H9 (cell line): Measurements from ENCODE around the gene SRC. TPM values are rescaled to one million over a fixed set of nuclear protein-coding genes. Genes with fewer than 3 reads are reported as not detected.

ENCODE experiments used
- DNase-seq: peaks from one replicate; pipeline ENCODE4 v3.0.0-alpha.2; 2017
- H2AFZ ChIP-seq: one replicate; pipeline ENCODE4 v1.6.1; 2013; ENCODE audit warnings: mild to moderate bottlenecking, low read length, control low read depth, moderate library complexity
- H2AK5ac ChIP-seq: 2 replicates; pipeline ENCODE4 v1.6.1; 2013; ENCODE audit warnings: low read length, control low read depth, mixed read lengths; ENCODE audit not compliant: insufficient read length
- H2BK120ac ChIP-seq: one replicate; pipeline ENCODE4 v1.6.1; 2013; ENCODE audit warnings: low read depth, mild to moderate bottlenecking, low read length, control low read depth, inconsistent platforms; ENCODE audit not compliant: poor library complexity, severe bottlenecking
- H2BK12ac ChIP-seq: 2 replicates; pipeline ENCODE4 v1.6.1; 2013; ENCODE audit warnings: low read length, control low read depth, mixed read lengths, low read depth; ENCODE audit not compliant: insufficient read length
- H2BK15ac ChIP-seq: 2 replicates; pipeline ENCODE4 v1.6.1; 2013; ENCODE audit warnings: low read depth, low read length, control low read depth
- H2BK20ac ChIP-seq: one replicate; pipeline ENCODE4 v1.6.1; 2013; ENCODE audit warnings: low read depth, mild to moderate bottlenecking, low read length, control low read depth, inconsistent platforms; ENCODE audit not compliant: poor library complexity, severe bottlenecking
- H2BK5ac ChIP-seq: 2 replicates; pipeline ENCODE4 v1.6.1; 2013; ENCODE audit warnings: low read length, control low read depth, mixed read lengths; ENCODE audit not compliant: insufficient read length
- H3K14ac ChIP-seq: 2 replicates; pipeline ENCODE4 v1.6.1; 2013; ENCODE audit warnings: low read length, control low read depth; ENCODE audit not compliant: insufficient read depth
- H3K18ac ChIP-seq: 2 replicates; pipeline ENCODE4 v1.6.1; 2013; ENCODE audit warnings: low read depth, mild to moderate bottlenecking, mixed read lengths, low read length, control low read depth; ENCODE audit not compliant: insufficient read length
- H3K23ac ChIP-seq: 2 replicates; pipeline ENCODE4 v1.6.1; 2013; ENCODE audit warnings: low read length, control low read depth, mixed read lengths, low read depth; ENCODE audit not compliant: insufficient read length
- H3K23me2 ChIP-seq: 2 replicates; pipeline ENCODE4 v1.6.1; 2013; ENCODE audit warnings: low read depth, mild to moderate bottlenecking, mixed read lengths, low read length, control low read depth; ENCODE audit not compliant: insufficient read length, poor library complexity, severe bottlenecking
- H3K27ac ChIP-seq: 2 replicates; pipeline ENCODE4 v1.5.1; 2013; ENCODE audit warnings: low read length, control low read depth, mixed read lengths, low read depth; ENCODE audit not compliant: insufficient read length
- H3K27me3 ChIP-seq: 2 replicates; pipeline ENCODE4 v1.6.1; 2013; ENCODE audit warnings: low read length, control low read depth, inconsistent platforms; ENCODE audit not compliant: insufficient read depth
- H3K4ac ChIP-seq: 2 replicates; pipeline ENCODE4 v1.6.1; 2013; ENCODE audit warnings: low read depth, mild to moderate bottlenecking, control low read depth, inconsistent platforms, low read length, moderate library complexity
- H3K4me1 ChIP-seq: 2 replicates; pipeline ENCODE4 v1.6.1; 2013; ENCODE audit warnings: low read length, control low read depth, inconsistent platforms; ENCODE audit not compliant: insufficient read depth
- H3K4me2 ChIP-seq: 2 replicates; pipeline ENCODE4 v1.6.1; 2013; ENCODE audit warnings: low read length, control low read depth, mixed read lengths; ENCODE audit not compliant: insufficient read length, insufficient read depth
- H3K56ac ChIP-seq: 2 replicates; pipeline ENCODE4 v1.6.1; 2013; ENCODE audit warnings: low read depth, mild to moderate bottlenecking, mixed read lengths, low read length, control low read depth; ENCODE audit not compliant: insufficient read length
- H3K79me1 ChIP-seq: 2 replicates; pipeline ENCODE4 v1.6.1; 2013; ENCODE audit warnings: low read depth, mild to moderate bottlenecking, moderate library complexity, low read length, control low read depth, inconsistent platforms; ENCODE audit not compliant: insufficient read depth, poor library complexity, severe bottlenecking
- H3K79me2 ChIP-seq: 2 replicates; pipeline ENCODE4 v1.6.1; 2013; ENCODE audit warnings: low read length, control low read depth, inconsistent platforms; ENCODE audit not compliant: insufficient read depth
- H3K9ac ChIP-seq: 2 replicates; pipeline ENCODE4 v1.6.1; 2013; ENCODE audit warnings: low read length, control low read depth, mixed read lengths; ENCODE audit not compliant: insufficient read length; ENCODE audit errors: extremely low read depth
- H3K9me3 ChIP-seq: one replicate; pipeline ENCODE4 v1.6.1; 2013; ENCODE audit warnings: low read depth, low read length, inconsistent platforms; ENCODE audit not compliant: control insufficient read depth
- H3T11ph ChIP-seq: one replicate; pipeline ENCODE4 v1.6.1; 2013; ENCODE audit warnings: mild to moderate bottlenecking, low read length, control low read depth, inconsistent platforms
- H4K20me1 ChIP-seq: one replicate; pipeline ENCODE4 v1.6.1; 2013; ENCODE audit not compliant: control insufficient read depth, insufficient read length, insufficient read depth
- H4K5ac ChIP-seq: 2 replicates; pipeline ENCODE4 v1.6.1; 2013; ENCODE audit warnings: low read depth, mild to moderate bottlenecking, mixed read lengths, low read length, control low read depth; ENCODE audit not compliant: insufficient read length
- H4K8ac ChIP-seq: replicated peaks from 2 replicates; pipeline ENCODE4 v1.6.1; 2013; ENCODE audit warnings: low read length, control low read depth, mixed read lengths, low read depth; ENCODE audit not compliant: insufficient read length
- H4K91ac ChIP-seq: 2 replicates; pipeline ENCODE4 v1.6.1; 2013; ENCODE audit warnings: low read depth, mild to moderate bottlenecking, moderate library complexity, mixed read lengths, low read length, control low read depth; ENCODE audit not compliant: insufficient read length
- H3K27ac Mint-ChIP-seq, 3 experiments: 2 replicates in 2 of 3; 3 replicates in 1 of 3; pipeline ENCODE4 v1.8.0; 2020 to 2021; ENCODE audit warnings: mixed read lengths in 3 of 3, mild to moderate bottlenecking in 1 of 3, moderate library complexity in 1 of 3
- H3K27me3 Mint-ChIP-seq: 2 replicates; pipeline ENCODE4 v1.8.0; 2021; ENCODE audit warnings: low read depth, mild to moderate bottlenecking, moderate library complexity, mixed read lengths
- H3K36me3 Mint-ChIP-seq, 3 experiments: 2 replicates in 2 of 3; 3 replicates in 1 of 3; pipeline ENCODE4 v1.8.0; 2020 to 2021; ENCODE audit warnings: low read depth in 3 of 3, mixed read lengths in 3 of 3; ENCODE audit not compliant: insufficient read depth in 1 of 3
- H3K4me1 Mint-ChIP-seq, 2 experiments: 2 replicates each; pipeline ENCODE4 v1.8.0; 2020; ENCODE audit warnings: mixed read lengths in 2 of 2
- H3K4me3 Mint-ChIP-seq, 2 experiments: 2 replicates in 1 of 2; 3 replicates in 1 of 2; pipeline ENCODE4 v1.8.0; 2020 to 2021; ENCODE audit warnings: mild to moderate bottlenecking in 2 of 2, mixed read lengths in 2 of 2, moderate library complexity in 1 of 2
- H3K9me3 Mint-ChIP-seq, 2 experiments: 2 replicates in 1 of 2; 3 replicates in 1 of 2; pipeline ENCODE4 v1.8.0; 2020; ENCODE audit warnings: mild to moderate bottlenecking in 2 of 2, mixed read lengths in 2 of 2, moderate library complexity in 1 of 2
- WGBS: extraction: QIAGEN DNeasy Blood & Tissue Kit; methylation state at CpG from one replicate; pipeline ENCODE4 v1.1.7; 2013; ENCODE audit warnings: missing lambda C conversion rate, low lambda C conversion rate, mixed read lengths; ENCODE audit not compliant: insufficient read length; ENCODE audit errors: extremely low coverage; 5-methylcytosine and 5-hydroxymethylcytosine counted together
- total RNA-seq: library from RNA; stranded (reverse); gene quantifications from 2 replicates; pipeline ENCODE4 v1.2.1, GENCODE V29; 2021
- TF ChIP-seq, protein P1 (sequence below): fragments of 200-600 bp; sonication (generic); conservative IDR thresholded peaks from 3 replicates; pipeline ENCODE4 v1.8.0; 2021; ENCODE audit warnings: antibody characterized with exemption, mild to moderate bottlenecking

SRC gene
- total RNA-seq, 1 experiment from 2014 or later = 44.5 TPM

DNA sequence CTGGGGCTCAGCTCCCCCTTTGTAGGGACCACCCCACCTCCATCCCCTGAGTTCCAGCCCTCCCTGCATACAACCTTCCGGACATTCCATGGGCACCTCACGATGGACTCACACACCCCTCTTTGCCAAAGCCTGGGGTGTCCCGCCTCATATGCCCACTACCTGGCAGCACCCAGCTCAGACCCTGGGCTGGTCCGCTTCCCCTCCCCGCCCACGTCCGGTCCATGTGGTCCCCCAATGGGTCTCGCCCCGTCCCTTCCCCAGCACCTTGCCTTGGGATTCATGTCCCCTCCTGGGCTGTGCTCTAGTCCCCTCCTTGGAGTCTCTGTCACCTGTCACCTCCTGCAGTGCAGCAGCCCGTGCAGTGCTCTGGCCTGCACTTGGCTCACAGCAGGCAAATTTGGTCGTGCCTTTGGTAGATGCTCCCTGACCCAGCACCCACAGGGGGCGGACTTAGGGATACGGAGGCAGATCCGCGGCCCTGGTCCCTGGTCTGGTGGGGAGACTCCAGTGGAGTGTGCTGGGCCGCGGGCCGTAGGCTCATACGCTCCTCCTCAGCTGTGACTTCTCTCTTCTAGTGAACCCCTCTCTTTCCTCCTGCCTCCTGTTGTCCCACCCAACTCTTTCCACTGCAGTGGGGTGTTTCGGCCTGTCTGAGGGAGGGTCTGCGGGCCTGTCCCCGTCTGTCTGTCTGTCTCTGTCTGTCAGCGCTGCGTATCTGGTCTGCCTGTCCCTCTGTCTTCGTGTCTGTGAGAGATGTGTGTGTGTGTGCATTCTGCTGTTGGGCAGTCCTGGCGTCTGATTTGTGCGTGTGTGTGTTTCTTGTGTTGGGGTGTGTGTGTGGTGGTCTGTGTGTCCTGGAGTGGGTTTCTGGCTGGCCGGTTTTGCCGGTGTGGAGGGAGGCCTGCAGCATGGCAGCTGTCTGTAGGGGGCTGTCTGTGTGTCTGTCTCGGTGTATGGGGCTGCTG lies 69.5 kb downstream of the SRC start:
- Histone ChIP-seq H3K23ac (no peak overlapping the region), H2BK20ac (no peak overlapping the region), H2BK5ac (no peak overlapping the region), H3K27me3 (no peaks in the 10 kb centered on the region; the same call in 1 of the 2 replicates), H2BK12ac (no peak overlapping the region), H4K91ac (no peak overlapping the region), H3K79me1 (no peaks in the 10 kb centered on the region), H3K14ac (no peak overlapping the region), H3K4me2 (no peak overlapping the region), H2BK120ac (no peak overlapping the region), H3K18ac (no peak overlapping the region), H4K20me1 (no peaks in the 10 kb centered on the region), H2BK15ac (no peak overlapping the region), H3K56ac (no peak overlapping the region), H3K27ac (no peak overlapping the region), H3K79me2 (no peaks in the 10 kb centered on the region), H2AK5ac (no peak overlapping the region), H3K9ac (no peak overlapping the region), H3K9me3 (no peaks in the 10 kb centered on the region), H3T11ph (no peak overlapping the region), H4K8ac (no peak overlapping the region), H3K23me2 (no peaks in the 10 kb centered on the region), H3K4me1 (peaks cover 11% of the 10 kb centered on the region; the same call in 1 of the 2 replicates), H4K5ac (no peak overlapping the region), H2AFZ (no peak overlapping the region), H3K4ac (no peak overlapping the region)
- no peaks in the 10 kb centered on the region; a peak in 1 of 7 replicates for H3K36me3 Mint-ChIP-seq
- WGBS = no CpG with 5 or more reads among the region's 30 CpGs
- H3K27ac Mint-ChIP-seq = no peak overlapping the region; a peak in 1 of 7 replicates
- no peak for DNase-seq
- peaks cover 11 to 14% of the 10 kb centered on the region in 2 experiments for H3K4me1 Mint-ChIP-seq
- no peak overlapping the region; a peak in 1 of 5 replicates for H3K4me3 Mint-ChIP-seq
- peaks cover 29% of the 10 kb centered on the region for H3K27me3 Mint-ChIP-seq
- TF ChIP-seq, protein P1, sequence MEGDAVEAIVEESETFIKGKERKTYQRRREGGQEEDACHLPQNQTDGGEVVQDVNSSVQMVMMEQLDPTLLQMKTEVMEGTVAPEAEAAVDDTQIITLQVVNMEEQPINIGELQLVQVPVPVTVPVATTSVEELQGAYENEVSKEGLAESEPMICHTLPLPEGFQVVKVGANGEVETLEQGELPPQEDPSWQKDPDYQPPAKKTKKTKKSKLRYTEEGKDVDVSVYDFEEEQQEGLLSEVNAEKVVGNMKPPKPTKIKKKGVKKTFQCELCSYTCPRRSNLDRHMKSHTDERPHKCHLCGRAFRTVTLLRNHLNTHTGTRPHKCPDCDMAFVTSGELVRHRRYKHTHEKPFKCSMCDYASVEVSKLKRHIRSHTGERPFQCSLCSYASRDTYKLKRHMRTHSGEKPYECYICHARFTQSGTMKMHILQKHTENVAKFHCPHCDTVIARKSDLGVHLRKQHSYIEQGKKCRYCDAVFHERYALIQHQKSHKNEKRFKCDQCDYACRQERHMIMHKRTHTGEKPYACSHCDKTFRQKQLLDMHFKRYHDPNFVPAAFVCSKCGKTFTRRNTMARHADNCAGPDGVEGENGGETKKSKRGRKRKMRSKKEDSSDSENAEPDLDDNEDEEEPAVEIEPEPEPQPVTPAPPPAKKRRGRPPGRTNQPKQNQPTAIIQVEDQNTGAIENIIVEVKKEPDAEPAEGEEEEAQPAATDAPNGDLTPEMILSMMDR = no peak
- no peaks in the 10 kb centered on the region; a peak in 1 of 5 replicates for H3K9me3 Mint-ChIP-seq
